Measurements from ENCODE around the gene ANKMY2. TPM values are rescaled to one million over a fixed set of nuclear protein-coding genes. Genes with fewer than 3 reads are reported as not detected.
A peak's percentile ranks its signal among the peaks of the same experiment; 100 is the strongest.

Gene ANKMY2
- total and polyA plus RNA-seq, 2 donors from 2014 or later = 19.3 to 21.9 TPM

- H3K9ac ChIP-seq (ENCODE audit: low read length in 3 of 3) = no peak overlapping the region
- FAIRE-seq (no peak), DNase-seq (peak in 3 of 5 donors; percentile 28 to 43 (median 34))
- H3K9me3 ChIP-seq (ENCODE audit: control insufficient read depth in 2 of 3, insufficient read depth in 1 of 3, low read length in 3 of 3) = no peaks in the 10 kb centered on the region
- H3K4me3 ChIP-seq (ENCODE audit: low read length in 3 of 3) = no peak overlapping the region
- H3K4me1 ChIP-seq (ENCODE audit: control insufficient read depth in 2 of 3, insufficient read depth in 2 of 3, low read depth in 1 of 3, low read length in 3 of 3) = no peaks in the 10 kb centered on the region
- intact Hi-C loops (cut with DNase I) = no loop called here
- no peaks in the 10 kb centered on the region for H3K36me3 ChIP-seq (ENCODE audit: control insufficient read depth in 2 of 3, insufficient read depth in 3 of 3, low read length in 3 of 3)
- no peaks in the 10 kb centered on the region for H3K27me3 ChIP-seq (ENCODE audit: control insufficient read depth, insufficient read depth, low read length)
- H3K27ac ChIP-seq (ENCODE audit: low read depth in 2 of 2, low read length in 2 of 2) = no peak overlapping the region
- TF ChIP-seq CTCF (IDR thresholded peaks at IDR 0.05; ENCODE audit: borderline replicate concordance, extremely low read depth, insufficient read depth) = no peak
Observed at GRCh38 chr7:16586081-16586874, 59.3 kb downstream of the ANKMY2 start.

DNA sequence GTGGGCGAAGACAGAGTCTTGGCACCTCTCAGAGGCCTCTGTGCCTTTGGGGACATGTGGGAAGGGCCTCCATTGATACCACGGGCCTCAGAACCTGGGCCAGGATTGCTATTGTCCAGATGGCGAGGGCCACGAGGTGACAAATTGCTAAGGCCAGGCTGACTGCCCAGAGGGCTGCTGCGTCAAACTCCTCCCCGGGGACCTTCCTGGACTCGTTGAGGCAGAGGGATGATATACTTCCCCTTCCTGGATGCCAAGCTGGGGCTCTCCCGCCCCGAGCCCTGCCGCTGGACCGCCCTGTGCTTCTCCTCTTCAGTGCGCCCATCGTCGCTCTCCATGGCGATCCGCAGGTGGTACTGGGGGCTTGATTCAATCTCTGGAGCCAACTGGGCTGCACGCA is 60.0 kb downstream of the ANKMY2 start:
- DNase-seq = no peak
- H3K4me3 ChIP-seq (ENCODE audit: low read length in 3 of 3) = no peak overlapping the region
- FAIRE-seq = no peak
- intact Hi-C loops (cut with DNase I) = no loop called here
- H3K4me1 ChIP-seq (ENCODE audit: control insufficient read depth in 2 of 3, insufficient read depth in 2 of 3, low read depth in 1 of 3, low read length in 3 of 3) = no peaks in the 10 kb centered on the region
- no peak overlapping the region for H3K27ac ChIP-seq (ENCODE audit: low read depth in 2 of 2, low read length in 2 of 2)
- no peaks in the 10 kb centered on the region for H3K36me3 ChIP-seq (ENCODE audit: control insufficient read depth in 2 of 3, insufficient read depth in 3 of 3, low read length in 3 of 3)
- H3K9ac ChIP-seq (ENCODE audit: low read length in 3 of 3) = no peak overlapping the region
- TF ChIP-seq CTCF (IDR thresholded peaks at IDR 0.05; ENCODE audit: borderline replicate concordance, extremely low read depth, insufficient read depth) = no peak
- H3K27me3 ChIP-seq (ENCODE audit: control insufficient read depth, insufficient read depth, low read length) = no peaks in the 10 kb centered on the region
- no peaks in the 10 kb centered on the region for H3K9me3 ChIP-seq (ENCODE audit: control insufficient read depth in 2 of 3, insufficient read depth in 1 of 3, low read length in 3 of 3)

DNA sequence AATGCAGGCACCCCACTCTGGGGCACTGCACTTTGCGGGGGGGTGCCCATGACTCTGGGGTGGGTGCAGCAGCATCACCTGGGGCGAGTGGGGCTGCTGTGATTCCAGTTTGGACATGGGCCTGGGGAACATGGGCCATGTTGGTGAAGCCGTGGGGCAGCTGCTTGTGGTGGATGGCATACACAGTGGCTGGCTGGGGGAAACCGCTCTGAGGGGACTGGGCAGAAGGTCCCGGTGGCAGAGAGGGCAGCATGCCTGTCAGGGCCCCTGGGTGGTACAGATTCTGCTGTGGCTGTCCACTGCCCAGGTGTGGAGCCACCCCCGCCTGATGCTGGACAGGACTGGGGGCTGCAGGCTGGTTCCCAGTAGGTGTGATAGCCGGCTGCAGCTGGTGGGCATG is 61.7 kb downstream of the ANKMY2 start:
- Histone ChIP-seq H3K9ac (ENCODE audit: low read length in 3 of 3) (no peak overlapping the region), H3K36me3 (ENCODE audit: control insufficient read depth in 2 of 3, insufficient read depth in 3 of 3, low read length in 3 of 3) (no peaks in the 10 kb centered on the region), H3K4me1 (ENCODE audit: control insufficient read depth in 2 of 3, insufficient read depth in 2 of 3, low read depth in 1 of 3, low read length in 3 of 3) (no peaks in the 10 kb centered on the region), H3K27ac (ENCODE audit: low read depth in 2 of 2, low read length in 2 of 2) (no peak overlapping the region), H3K4me3 (ENCODE audit: low read length in 3 of 3) (no peak overlapping the region), H3K27me3 (ENCODE audit: control insufficient read depth, insufficient read depth, low read length) (no peaks in the 10 kb centered on the region), H3K9me3 (ENCODE audit: control insufficient read depth in 2 of 3, insufficient read depth in 1 of 3, low read length in 3 of 3) (no peaks in the 10 kb centered on the region)
- FAIRE-seq = no peak
- intact Hi-C loops (cut with DNase I) = no loop called here
- no peak for TF ChIP-seq CTCF (IDR thresholded peaks at IDR 0.05; ENCODE audit: borderline replicate concordance, extremely low read depth, insufficient read depth)
- DNase-seq = no peak
